ENCODE data around the gene PLA2G4A. TPM values are rescaled to one million over a fixed set of nuclear protein-coding genes. Genes with fewer than 3 reads are reported as not detected.

Gene PLA2G4A
- polyA plus RNA-seq, 1 donor from 2014 or later, result not detected

- Histone ChIP-seq H3K9ac (ENCODE audit: low read length) (no peak overlapping the region), H3F3A (ENCODE audit: insufficient read depth, low read length, poor library complexity, severe bottlenecking) (no peaks in the 10 kb centered on the region), H3K79me2 (replicated peaks; ENCODE audit: insufficient read depth, low read length) (no peaks in the 10 kb centered on the region), H3K9me2 (ENCODE audit: insufficient read depth, low read length) (no peaks in the 10 kb centered on the region), H3K4me2 (ENCODE audit: low read length) (no peak overlapping the region), H3K9me3 (ENCODE audit: low read length) (no peaks in the 10 kb centered on the region), H3K27ac (ENCODE audit: low read length) (no peak overlapping the region), H3K27me3 (ENCODE audit: insufficient read depth, low read depth, low read length) (no peaks in the 10 kb centered on the region), H3K36me3 (ENCODE audit: insufficient read depth, low read length) (no peaks in the 10 kb centered on the region), H3K4me3 (ENCODE audit: low read length) (no peak overlapping the region), H2AFZ (ENCODE audit: low read depth, low read length) (no peak overlapping the region), H4K20me1 (ENCODE audit: insufficient read depth) (no peaks in the 10 kb centered on the region)
- TF ChIP-seq EP300 (conservative IDR thresholded peaks at IDR 0.05; ENCODE audit: poor library complexity, severe bottlenecking), result no peak
- no peak for TF ChIP-seq EZH2 (IDR thresholded peaks at IDR 0.05; ENCODE audit: borderline replicate concordance, insufficient read depth, low read length, poor library complexity, severe bottlenecking)
- TF ChIP-seq TAF1 (IDR thresholded peaks at IDR 0.05; ENCODE audit: low read depth), result no peak
- no peak for TF ChIP-seq REST (IDR thresholded peaks at IDR 0.05; ENCODE audit: borderline replicate concordance)
- TF ChIP-seq RAD21 (conservative IDR thresholded peaks at IDR 0.05), result no peak
- TF ChIP-seq POLR2AphosphoS5 (IDR thresholded peaks at IDR 0.05), result no peak
- no peak for TF ChIP-seq CTCF (IDR thresholded peaks at IDR 0.05; ENCODE audit: poor library complexity, severe bottlenecking)
- no peak for TF ChIP-seq MXI1 (conservative IDR thresholded peaks at IDR 0.05; ENCODE audit: poor library complexity, severe bottlenecking)
- TF ChIP-seq SMC3 (conservative IDR thresholded peaks at IDR 0.05; ENCODE audit: poor library complexity), result no peak
These were observed 9.2 kb upstream of the PLA2G4A start for GRCh38 chr1:186819563-186819962.

GRCh38 chr1:186829686-186830587 lies 1.2 kb downstream of the PLA2G4A start:
- no peaks in the 10 kb centered on the region for H3K27me3 ChIP-seq (ENCODE audit: insufficient read depth, low read depth, low read length)
- no peaks in the 10 kb centered on the region for H3K9me3 ChIP-seq (ENCODE audit: low read length)
- H3F3A ChIP-seq (ENCODE audit: insufficient read depth, low read length, poor library complexity, severe bottlenecking), result no peaks in the 10 kb centered on the region
- TF ChIP-seq EZH2 (IDR thresholded peaks at IDR 0.05; ENCODE audit: borderline replicate concordance, insufficient read depth, low read length, poor library complexity, severe bottlenecking) (no peak), REST (IDR thresholded peaks at IDR 0.05; ENCODE audit: borderline replicate concordance) (no peak), RAD21 (conservative IDR thresholded peaks at IDR 0.05) (no peak), TAF1 (IDR thresholded peaks at IDR 0.05; ENCODE audit: low read depth) (no peak), SMC3 (conservative IDR thresholded peaks at IDR 0.05; ENCODE audit: poor library complexity) (no peak), EP300 (conservative IDR thresholded peaks at IDR 0.05; ENCODE audit: poor library complexity, severe bottlenecking) (no peak), CTCF (IDR thresholded peaks at IDR 0.05; ENCODE audit: poor library complexity, severe bottlenecking) (no peak), POLR2AphosphoS5 (IDR thresholded peaks at IDR 0.05) (no peak), MXI1 (conservative IDR thresholded peaks at IDR 0.05; ENCODE audit: poor library complexity, severe bottlenecking) (no peak)
- H4K20me1 ChIP-seq (ENCODE audit: insufficient read depth), result no peaks in the 10 kb centered on the region
- no peaks in the 10 kb centered on the region for H3K9me2 ChIP-seq (ENCODE audit: insufficient read depth, low read length)
- H3K9ac ChIP-seq (ENCODE audit: low read length), result no peak overlapping the region
- no peaks in the 10 kb centered on the region for H3K36me3 ChIP-seq (ENCODE audit: insufficient read depth, low read length)
- no peaks in the 10 kb centered on the region for H3K79me2 ChIP-seq (replicated peaks; ENCODE audit: insufficient read depth, low read length)
- no peak overlapping the region for H2AFZ ChIP-seq (ENCODE audit: low read depth, low read length)
- no peak overlapping the region for H3K27ac ChIP-seq (ENCODE audit: low read length)
- no peak overlapping the region for H3K4me2 ChIP-seq (ENCODE audit: low read length)
- no peak overlapping the region for H3K4me3 ChIP-seq (ENCODE audit: low read length)

Measured in neural cell (in vitro differentiated cells).